ENCODE data around the gene MOG.

Gene MOG

GRCh38 chr6:29630315-29630714, 26.6 kb upstream of the MOG start:
- no peak for TF ChIP-seq ZNF274 (IDR thresholded peaks at IDR 0.05; ENCODE audit: low read depth, low read length)
- no peak overlapping the region for H3K4me3 ChIP-seq (ENCODE audit: low read length)

DNA sequence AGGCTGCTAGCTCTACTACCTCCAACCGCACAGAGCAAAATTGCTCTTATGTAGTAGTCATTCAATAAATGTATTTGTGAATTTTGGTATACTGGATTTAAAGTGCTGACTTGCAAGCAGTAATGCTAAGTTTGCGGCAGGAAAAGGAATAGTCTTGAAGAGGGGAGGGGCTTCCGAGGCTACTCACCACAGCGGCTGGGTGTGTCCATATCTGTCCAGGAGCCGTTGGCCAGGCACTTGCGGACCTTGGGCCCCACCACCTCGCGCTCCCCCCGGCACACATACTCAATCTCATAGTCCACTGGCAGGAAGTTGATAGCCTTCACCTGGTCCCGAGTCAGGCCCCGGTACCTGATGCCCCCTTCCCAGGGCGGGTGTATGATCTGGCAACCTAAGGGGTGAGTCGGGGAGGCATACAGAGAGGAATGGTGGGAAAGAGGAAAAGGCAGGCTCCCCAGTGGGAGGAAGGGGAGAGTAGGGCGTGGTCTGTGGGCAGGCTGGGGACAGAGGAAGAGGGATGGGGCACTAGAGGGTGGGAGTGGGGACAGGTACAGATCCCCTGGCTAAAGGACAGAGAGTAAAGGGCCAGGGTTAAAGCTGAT, 25.6 kb upstream of the MOG start:
- no peak for TF ChIP-seq ZNF274 (IDR thresholded peaks at IDR 0.05; ENCODE audit: low read depth, low read length)
- no peak overlapping the region for H3K4me3 ChIP-seq (ENCODE audit: low read length)

DNA sequence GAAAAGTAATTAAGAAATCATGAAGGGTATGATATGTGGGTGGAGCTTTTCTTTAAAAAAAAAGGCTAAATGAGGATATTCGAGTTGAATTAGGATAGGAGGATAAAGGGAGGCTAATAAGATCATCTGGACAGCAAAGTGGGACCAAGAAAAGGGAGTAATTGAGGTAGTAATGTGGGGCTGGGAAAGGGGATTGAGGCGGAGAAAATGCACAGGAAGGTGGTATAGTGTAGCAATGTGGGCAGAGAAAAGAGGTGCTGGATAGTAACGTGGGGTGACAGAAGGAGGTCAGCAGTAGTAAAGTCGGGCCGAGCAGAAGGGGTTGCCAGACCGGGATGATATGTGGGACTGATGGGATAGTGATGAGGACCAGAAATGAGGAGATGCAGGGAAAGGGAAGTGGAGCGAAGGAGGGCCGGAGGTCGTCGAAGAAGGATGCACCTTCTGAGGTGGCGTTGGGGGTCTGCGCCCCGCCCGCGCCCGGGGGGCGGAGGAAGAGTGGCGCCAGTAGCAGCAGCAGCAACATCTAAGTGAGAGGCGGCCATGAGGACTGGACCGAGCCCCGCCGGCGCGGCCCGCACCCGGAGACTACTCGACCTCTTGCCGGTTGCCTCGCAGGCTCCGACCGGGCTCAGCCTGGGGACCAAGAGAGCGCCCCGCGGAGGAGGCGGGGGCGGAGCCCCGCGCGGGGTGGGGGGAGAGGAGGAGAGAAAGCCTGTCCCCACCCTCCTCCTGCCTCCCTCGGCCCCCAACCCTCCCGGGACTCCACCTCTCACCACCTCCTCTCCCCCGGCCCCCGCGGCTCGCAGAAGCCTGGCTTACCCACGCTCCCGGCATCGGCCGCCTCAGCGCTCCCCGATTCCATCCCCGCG, 24.8 kb upstream of the MOG start:
- H3K4me3 ChIP-seq (ENCODE audit: low read length): peak overlapping the region; percentile 53
- TF ChIP-seq ZNF274 (IDR thresholded peaks at IDR 0.05; ENCODE audit: low read depth, low read length): no peak

- no peak for TF ChIP-seq ZNF274 (IDR thresholded peaks at IDR 0.05; ENCODE audit: low read depth, low read length)
- peak within 1 kb of the TSS; percentile 53 for H3K4me3 ChIP-seq (ENCODE audit: low read length)
These were observed 23.9 kb upstream of the MOG start, which contains the start of gene GABBR1 for GRCh38 chr6:29632789-29633533. Gene GABBR1 (minus strand): TSS chr6:29633183. CDS start chr6:29632385, 798 bp downstream.

DNA sequence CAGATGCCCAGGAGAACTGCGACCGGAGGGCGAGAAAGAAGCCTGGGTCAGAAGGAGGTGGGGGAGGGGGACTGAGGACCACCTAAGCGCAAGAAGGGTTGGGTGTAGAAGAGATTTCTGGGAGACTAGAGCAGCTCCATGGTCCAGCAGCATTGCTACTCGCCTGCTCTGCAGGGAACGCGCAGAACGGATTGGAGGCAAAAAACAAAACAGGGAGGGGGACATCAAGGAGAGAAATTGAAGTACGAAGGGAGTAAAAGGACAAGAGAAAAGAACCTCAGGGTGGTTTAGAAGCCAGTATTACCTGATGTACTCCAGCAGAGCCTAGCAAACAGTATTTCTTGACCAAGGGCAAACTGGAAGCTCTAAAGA, 23.4 kb upstream of the MOG start:
- no peak overlapping the region for H3K4me3 ChIP-seq (ENCODE audit: low read length)

GRCh38 chr6:29637247-29637646, 19.6 kb upstream of the MOG start:
- TF ChIP-seq ZNF274 (IDR thresholded peaks at IDR 0.05; ENCODE audit: low read depth, low read length): no peak
- no peak overlapping the region for H3K4me3 ChIP-seq (ENCODE audit: low read length)

More for the DNA sequence above, 23.4 kb upstream of the MOG start:
- no peak for TF ChIP-seq ZNF274 (IDR thresholded peaks at IDR 0.05; ENCODE audit: low read depth, low read length)

DNA sequence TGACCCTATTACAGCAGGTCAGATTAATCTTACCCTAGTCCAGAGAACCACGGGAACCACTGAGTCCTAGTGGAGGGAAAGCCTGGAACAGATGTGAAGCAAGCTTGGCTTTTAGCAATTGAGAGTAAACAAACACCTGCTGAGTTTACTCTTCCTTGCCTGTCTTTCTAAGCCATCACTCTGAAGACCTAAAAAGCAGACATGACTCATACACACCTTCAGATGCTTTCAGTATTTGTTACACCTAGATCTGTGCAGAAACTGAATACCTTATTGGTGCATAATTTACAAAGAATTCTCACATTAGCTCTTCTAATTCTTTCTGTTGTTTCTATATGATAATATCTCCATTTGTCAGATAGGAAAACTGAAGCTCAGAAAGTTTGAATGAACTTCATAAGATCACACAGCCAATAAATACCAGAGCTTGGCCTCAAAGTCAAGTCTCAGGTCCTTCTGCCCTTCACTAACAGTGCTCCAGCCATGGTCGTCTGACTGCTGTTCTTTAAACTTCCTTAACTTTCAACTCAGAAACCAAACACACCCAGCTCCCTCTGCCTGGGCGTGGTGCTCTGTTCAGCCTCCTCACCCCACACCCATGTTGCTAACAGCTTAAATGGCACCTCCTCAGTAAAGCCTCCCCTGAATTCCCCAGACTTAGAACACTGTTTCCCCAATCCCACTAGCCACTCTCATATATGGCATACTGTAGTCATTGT, 15.3 kb upstream of the MOG start:
- H3K4me3 ChIP-seq (ENCODE audit: low read length): no peak overlapping the region
- no peak for TF ChIP-seq ZNF274 (IDR thresholded peaks at IDR 0.05; ENCODE audit: low read depth, low read length)

DNA sequence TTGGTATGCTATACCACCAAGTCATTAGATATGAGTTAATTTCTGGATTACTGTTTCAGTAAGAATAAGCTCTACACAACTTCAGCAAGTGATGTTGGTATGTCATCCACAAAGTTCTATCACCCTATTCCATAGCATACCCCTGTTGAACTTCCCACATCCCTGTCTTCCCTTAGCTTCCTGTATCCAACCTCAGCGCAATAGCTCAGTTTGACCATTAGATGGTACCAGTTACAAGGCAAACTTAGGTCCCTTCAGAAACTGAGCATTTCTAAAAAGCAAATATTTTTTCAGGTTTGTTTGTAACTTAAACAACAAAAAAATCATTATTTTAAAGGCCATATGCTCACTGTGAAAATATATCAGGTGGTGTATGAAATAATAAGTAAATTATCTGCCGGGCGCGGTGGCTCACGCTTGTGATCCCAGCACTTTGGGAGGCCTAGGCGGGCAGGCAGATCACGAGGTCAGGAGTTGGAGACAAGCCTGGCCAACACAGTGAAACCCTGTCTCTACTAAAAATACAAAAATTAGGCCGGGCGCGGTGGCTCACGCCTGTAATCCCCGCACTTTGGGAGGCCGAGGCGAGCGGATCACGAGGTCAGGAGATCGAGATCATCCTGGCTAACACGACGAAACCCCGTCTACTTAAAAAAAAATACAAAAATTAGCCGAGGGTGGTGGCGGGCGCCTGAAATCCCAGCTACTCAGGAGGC, 8.8 kb upstream of the MOG start:
- TF ChIP-seq ZNF274 (IDR thresholded peaks at IDR 0.05; ENCODE audit: low read depth, low read length): no peak
- H3K4me3 ChIP-seq (ENCODE audit: low read length): no peak overlapping the region

DNA sequence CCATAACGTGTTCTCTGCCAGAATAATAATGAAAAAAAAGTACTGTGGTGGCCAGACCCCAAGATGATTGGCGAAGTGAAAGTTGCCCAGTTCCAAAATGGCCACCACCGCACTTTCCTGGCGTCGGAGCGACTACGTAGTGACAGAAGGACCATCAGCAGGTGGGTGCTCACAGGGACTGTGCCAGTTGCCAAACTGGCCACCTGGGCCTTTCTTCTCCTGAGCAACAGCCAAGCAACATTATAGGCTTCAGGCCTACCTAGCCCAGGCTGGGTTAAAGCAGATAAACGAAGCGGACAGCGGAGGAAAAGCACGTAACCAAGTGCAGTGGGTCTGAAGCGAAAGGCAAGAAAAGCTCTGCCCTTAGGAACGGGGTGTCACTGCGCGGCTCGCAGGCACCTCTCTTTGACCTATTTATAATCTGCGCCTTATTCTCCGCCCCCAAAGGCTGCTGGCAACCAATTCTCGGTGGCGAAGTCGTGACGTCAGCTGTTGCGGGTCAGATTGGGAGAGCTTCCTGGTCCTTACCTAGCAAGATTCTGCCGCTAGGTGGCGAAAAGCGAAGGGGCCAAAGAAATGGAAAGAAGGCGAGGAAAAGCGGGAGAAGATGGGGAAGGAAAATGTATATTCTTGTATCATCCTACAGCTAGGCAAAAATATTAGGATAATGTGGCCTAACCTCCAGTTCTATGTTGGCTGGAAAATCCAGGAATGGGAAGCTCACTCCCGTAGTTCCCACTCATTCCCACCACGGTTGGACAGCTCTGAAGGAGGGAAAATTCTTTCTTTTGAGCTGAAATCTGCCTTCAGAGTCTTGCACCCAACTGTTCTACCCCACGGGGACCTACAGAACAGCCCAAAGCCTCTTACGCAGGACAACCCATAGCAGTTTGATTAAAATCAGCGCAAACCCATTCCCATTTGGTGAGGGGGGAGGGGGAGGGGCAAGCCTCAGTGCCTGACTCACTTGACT, 6.9 kb upstream of the MOG start:
- no peak for TF ChIP-seq ZNF274 (IDR thresholded peaks at IDR 0.05; ENCODE audit: low read depth, low read length)
- H3K4me3 ChIP-seq (ENCODE audit: low read length): peak overlapping the region; percentile 63; the same call in 1 of the 2 replicates

DNA sequence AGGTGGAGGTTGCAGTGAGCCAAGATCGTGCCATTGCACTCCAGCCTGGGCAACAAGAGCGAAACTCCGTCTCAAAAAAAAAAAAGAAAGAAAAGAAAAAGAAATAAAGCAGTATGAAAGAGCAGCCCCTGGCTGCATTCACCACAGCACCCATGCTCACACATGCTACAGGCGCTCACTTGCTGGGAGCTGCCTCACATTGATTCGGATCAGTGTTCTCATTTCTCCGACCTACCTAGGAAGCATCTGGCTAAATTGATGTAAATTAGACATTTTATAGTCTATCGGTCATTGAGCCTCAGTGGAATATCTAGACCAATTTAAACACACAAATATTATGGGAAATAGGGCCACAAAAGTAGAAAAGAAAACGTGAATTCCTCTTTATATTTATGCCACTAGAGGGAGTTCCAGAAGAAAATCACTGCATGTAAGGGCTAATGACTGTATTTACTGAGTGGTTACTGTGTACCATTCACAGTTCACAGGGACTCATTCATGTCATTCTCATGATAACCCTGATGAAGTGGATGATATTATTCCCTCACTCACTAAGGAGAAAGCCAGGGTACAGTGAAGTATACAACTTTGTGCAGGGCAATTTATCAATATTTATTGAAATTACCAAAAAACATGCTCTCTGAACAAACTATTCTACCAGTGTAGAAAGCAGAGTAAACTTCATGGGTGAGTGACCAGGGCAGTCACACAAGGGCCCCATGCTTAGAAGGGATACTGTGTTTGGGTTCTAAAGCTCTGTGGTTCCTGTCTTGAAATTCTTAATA, 5.3 kb upstream of the MOG start:
- no peak for TF ChIP-seq ZNF274 (IDR thresholded peaks at IDR 0.05; ENCODE audit: low read depth, low read length)
- no peak overlapping the region for H3K4me3 ChIP-seq (ENCODE audit: low read length)

DNA sequence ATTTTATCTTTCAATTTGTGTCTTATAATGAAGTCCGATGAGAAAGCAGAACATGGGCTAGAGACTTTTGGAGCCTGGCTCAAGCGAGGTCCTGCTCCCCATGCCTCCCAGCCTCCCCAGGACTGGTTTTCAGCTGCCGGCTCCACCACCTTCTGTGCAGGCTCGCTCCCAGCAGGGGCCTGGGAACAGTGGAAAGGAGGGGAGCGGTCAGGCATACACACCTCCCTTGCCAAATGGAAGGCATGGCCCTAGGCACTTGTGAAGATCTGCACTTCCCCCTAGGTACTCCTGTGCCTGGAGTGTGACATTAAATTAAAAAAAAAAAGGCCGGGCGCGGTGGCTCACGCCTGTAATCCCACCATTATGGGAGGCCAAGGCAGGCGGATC, 4.7 kb upstream of the MOG start:
- TF ChIP-seq ZNF274 (IDR thresholded peaks at IDR 0.05; ENCODE audit: low read depth, low read length): no peak
- H3K4me3 ChIP-seq (ENCODE audit: low read length): no peak overlapping the region
